ACC112 (cell line): Measurements from ENCODE around the gene NR6A1.

Source experiments
- H2AFZ ChIP-seq: fragments of 200-600 bp; sonication (generic); one replicate; pipeline ENCODE4 v1.6.0; 2017; ENCODE audit warnings: antibody characterized with exemption, low read length; ENCODE audit not compliant: unreplicated experiment
- H3K27ac ChIP-seq: fragments of 200-600 bp; sonication (generic); 2 replicates; pipeline ENCODE4 v1.5.1; 2014; ENCODE audit warnings: low read depth, mild to moderate bottlenecking, antibody characterized with exemption, low read length, moderate library complexity
- H3K27me3 ChIP-seq: fragments of 200-600 bp; sonication (generic); 2 replicates; pipeline ENCODE4 v1.6.1; 2014; ENCODE audit warnings: mild to moderate bottlenecking, antibody characterized with exemption, low read length, moderate library complexity, mixed read lengths; ENCODE audit not compliant: insufficient read depth
- H3K36me3 ChIP-seq: fragments of 200-600 bp; sonication (generic); 2 replicates; pipeline ENCODE4 v1.6.1; 2016; ENCODE audit warnings: mild to moderate bottlenecking, antibody characterized with exemption, low read length, moderate library complexity, mixed read lengths; ENCODE audit not compliant: insufficient read depth
- H3K4me1 ChIP-seq: fragments of 200-600 bp; sonication (generic); one replicate; pipeline ENCODE4 v1.6.1; 2016; ENCODE audit warnings: low read length, mixed read lengths; ENCODE audit not compliant: insufficient read depth, unreplicated experiment, control insufficient read depth
- H3K4me3 ChIP-seq: fragments of 200-600 bp; sonication (generic); 2 replicates; pipeline ENCODE4 v1.5.1; 2014; ENCODE audit warnings: mild to moderate bottlenecking, low read depth, low read length
- H3K79me2 ChIP-seq: fragments of 200-600 bp; sonication (generic); one replicate; pipeline ENCODE4 v1.6.0; 2016; ENCODE audit warnings: low read length; ENCODE audit not compliant: control insufficient read depth, unreplicated experiment, insufficient read depth

Gene NR6A1

DNA sequence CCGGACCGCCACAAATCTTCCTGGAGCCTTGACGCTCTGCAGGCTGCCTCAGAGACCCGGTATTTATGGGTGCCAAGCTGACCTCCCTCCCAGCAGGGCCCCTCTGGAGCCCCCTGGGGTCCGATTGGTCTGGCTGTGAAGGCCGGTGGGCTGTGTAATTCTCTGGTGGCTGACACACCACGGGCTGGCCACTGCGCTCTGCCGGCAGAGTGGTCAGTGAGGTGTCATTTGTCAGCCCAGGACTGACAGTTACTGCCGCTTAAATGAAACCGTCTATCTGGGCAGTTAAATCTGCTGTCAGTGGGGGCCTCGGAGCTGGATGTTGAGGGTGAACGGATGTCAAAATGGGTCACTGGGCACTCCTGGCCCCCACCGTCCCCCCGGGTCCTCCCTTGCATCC, 274.6 kb downstream of the NR6A1 start:
- H3K27ac ChIP-seq, result no peak overlapping the region
- no peaks in the 10 kb centered on the region for H3K36me3 ChIP-seq
- no peaks in the 10 kb centered on the region for H3K79me2 ChIP-seq
- peaks cover 24% of the 10 kb centered on the region for H3K27me3 ChIP-seq
- no peak overlapping the region for H3K4me3 ChIP-seq
- no peaks in the 10 kb centered on the region for H3K4me1 ChIP-seq
- H2AFZ ChIP-seq, result no peak overlapping the region

GRCh38 chr9:124496075-124496449, 275.0 kb downstream of the NR6A1 start:
- H2AFZ ChIP-seq, result no peak overlapping the region
- no peaks in the 10 kb centered on the region for H3K36me3 ChIP-seq
- H3K79me2 ChIP-seq, result no peaks in the 10 kb centered on the region
- H3K27me3 ChIP-seq, result peaks cover 20% of the 10 kb centered on the region
- no peaks in the 10 kb centered on the region for H3K4me1 ChIP-seq
- no peak overlapping the region for H3K4me3 ChIP-seq
- no peak overlapping the region for H3K27ac ChIP-seq

GRCh38 chr9:124495126-124496074, 275.7 kb downstream of the NR6A1 start:
- Histone ChIP-seq H3K36me3 (no peaks in the 10 kb centered on the region), H3K79me2 (no peaks in the 10 kb centered on the region), H3K4me3 (no peak overlapping the region), H3K27me3 (peaks cover 18% of the 10 kb centered on the region), H3K4me1 (no peaks in the 10 kb centered on the region), H2AFZ (no peak overlapping the region), H3K27ac (no peak overlapping the region)

DNA sequence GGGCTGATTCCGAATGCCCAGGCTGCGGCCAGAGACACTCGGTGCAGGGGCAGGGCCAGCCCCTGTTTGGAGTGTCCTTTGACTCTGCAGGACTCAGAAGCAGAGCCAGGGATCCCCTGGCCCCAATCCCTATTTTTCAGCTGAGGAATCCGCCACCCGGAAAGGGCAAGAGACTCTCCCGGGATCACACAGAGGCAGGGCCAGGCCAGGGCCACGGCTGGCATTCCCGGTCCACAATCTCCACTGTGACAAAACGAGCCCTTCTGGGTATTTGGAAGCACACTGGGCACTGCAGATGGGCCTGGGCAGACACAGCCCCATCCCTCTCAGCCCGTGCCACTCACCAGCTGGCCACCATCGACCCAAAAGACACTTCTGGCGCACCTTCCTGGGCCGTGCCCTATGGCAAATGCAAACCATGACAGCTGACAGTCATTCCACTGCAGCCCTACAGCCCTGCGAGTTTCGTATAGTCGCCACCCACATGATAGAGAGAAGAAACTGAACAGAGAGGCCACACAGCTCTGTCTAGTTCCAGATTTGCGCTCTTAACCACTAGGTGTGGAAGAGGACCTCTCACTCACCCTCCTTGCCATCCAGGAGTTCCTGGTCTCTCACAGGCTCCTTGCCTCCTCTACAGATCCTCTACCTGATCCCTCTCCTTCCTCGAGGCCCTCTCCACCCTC, 277.2 kb downstream of the NR6A1 start:
- H3K27me3 ChIP-seq, result peaks cover 12% of the 10 kb centered on the region
- H3K79me2 ChIP-seq, result no peaks in the 10 kb centered on the region
- H3K4me3 ChIP-seq, result no peak overlapping the region
- H3K4me1 ChIP-seq, result no peaks in the 10 kb centered on the region
- no peak overlapping the region for H2AFZ ChIP-seq
- H3K36me3 ChIP-seq, result no peaks in the 10 kb centered on the region
- H3K27ac ChIP-seq, result no peak overlapping the region

DNA sequence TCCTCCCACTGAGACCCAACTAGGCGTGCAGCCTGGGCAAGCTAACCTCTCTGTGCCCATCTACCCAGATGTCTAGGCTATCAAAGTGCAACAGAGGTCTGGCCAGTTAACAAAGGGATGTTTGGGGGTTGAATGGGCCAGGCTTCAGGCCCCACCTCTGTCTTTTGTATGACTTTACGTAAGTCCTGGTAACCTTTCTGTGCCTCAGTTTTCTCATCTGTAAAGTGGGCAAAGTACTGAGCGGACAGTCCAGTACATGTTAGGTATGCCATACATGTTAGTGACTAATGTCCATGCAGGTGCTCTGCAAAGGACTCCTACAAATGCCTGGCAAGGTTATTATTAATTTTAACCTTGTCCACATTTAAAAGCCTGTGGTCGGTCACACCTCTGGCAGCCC, 277.9 kb downstream of the NR6A1 start:
- Histone ChIP-seq H3K36me3 (no peaks in the 10 kb centered on the region), H3K4me3 (no peak overlapping the region), H3K27ac (no peak overlapping the region), H3K79me2 (no peaks in the 10 kb centered on the region), H3K27me3 (peaks cover 16% of the 10 kb centered on the region), H3K4me1 (no peaks in the 10 kb centered on the region), H2AFZ (no peak overlapping the region)

DNA sequence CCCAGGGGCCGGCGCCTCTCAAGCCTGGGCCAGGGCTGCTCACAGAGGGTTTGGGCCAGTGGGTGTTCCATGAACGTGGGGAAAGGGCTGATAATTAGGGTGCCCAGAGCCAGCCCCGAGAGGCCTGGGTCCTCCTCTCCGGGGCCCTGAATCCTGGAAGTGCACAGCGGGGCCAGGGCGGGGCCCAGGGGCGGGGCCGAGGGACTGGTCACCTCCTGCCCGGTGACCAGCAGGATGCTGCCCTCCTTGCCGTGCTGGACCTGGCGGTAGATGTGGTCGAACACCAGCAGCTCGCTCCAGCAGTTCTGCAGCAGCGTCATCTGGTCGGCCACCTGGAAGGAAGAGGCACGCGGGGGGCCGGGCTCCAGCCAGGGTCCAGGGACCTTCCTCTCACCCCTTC, 278.3 kb downstream of the NR6A1 start:
- Histone ChIP-seq H3K36me3 (no peaks in the 10 kb centered on the region), H3K27ac (no peak overlapping the region), H2AFZ (no peak overlapping the region), H3K79me2 (no peaks in the 10 kb centered on the region), H3K4me1 (no peaks in the 10 kb centered on the region), H3K4me3 (no peak overlapping the region), H3K27me3 (peaks cover 14% of the 10 kb centered on the region)

DNA sequence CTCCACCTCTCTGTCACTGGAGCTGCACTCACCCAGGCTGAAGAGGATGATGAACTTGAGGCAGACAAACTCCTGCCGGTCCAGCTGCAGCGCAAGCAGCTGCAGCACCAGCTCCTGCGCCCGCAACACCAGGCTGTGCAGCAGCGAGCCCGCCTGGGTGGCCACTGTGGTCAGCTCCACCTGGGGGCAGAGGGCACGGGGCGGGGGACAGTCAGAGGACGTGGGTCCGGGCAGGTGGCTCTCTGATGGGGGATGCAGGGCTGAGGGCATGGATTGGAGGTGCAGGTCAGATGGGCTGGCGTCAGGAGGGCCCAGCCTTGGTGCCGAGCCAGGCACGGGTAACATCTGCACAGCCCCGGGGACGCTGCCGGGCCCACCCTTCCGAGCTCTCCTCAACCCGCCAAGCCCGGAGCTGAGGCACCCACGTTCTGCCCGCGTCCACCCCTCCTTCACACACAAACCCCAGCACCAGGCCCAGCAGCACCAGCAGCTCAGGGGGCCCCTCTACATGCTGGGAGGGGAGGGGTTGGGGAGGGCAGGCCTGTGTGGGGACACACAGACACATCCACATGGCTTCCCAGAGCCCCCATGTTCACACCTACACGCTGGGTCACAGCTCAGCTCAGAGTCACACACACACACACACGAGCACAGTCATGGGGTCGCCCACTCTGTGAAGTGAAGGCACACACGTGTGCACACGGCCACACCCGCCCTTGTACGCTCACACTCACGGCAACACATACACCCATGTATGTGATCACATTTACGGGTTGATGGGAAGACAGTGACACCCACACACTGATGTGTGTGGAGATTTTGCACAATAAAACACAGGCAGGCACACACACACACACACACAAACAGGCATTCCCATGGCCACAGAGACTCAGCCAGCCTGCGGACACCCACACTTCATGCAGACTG, 279.8 kb downstream of the NR6A1 start:
- Histone ChIP-seq H3K4me1 (no peaks in the 10 kb centered on the region), H3K27me3 (peaks cover 28% of the 10 kb centered on the region), H3K79me2 (no peaks in the 10 kb centered on the region), H3K27ac (no peak overlapping the region), H2AFZ (no peak overlapping the region), H3K4me3 (no peak overlapping the region), H3K36me3 (no peaks in the 10 kb centered on the region)

GRCh38 chr9:124490004-124490403, 281.1 kb downstream of the NR6A1 start:
- H3K79me2 ChIP-seq, result no peaks in the 10 kb centered on the region
- no peak overlapping the region for H2AFZ ChIP-seq
- H3K27ac ChIP-seq, result no peak overlapping the region
- no peak overlapping the region for H3K4me3 ChIP-seq
- peaks cover 41% of the 10 kb centered on the region for H3K27me3 ChIP-seq
- H3K4me1 ChIP-seq, result no peaks in the 10 kb centered on the region
- H3K36me3 ChIP-seq, result no peaks in the 10 kb centered on the region

DNA sequence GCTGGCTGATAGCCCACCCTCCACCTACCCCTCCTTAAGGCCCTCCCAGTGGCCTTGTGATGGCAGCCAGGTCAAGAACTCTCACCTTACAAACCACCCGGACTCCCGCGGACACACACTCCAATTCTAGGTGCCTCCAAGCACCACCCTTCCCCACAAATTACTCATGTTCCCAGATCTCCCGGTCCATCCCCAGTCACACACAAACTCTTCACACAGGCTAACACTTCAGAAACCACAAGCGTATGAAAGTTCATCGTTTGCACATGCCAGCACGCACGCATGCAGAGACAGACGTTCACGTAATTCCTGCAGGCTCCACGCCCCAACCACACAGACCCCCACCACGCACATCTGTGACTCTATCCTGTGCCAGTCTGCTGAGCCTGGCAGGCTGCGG, 281.9 kb downstream of the NR6A1 start:
- H3K4me3 ChIP-seq, result no peak overlapping the region
- no peaks in the 10 kb centered on the region for H3K4me1 ChIP-seq
- H3K27me3 ChIP-seq, result peaks cover 43% of the 10 kb centered on the region
- H3K36me3 ChIP-seq, result no peaks in the 10 kb centered on the region
- no peak overlapping the region for H2AFZ ChIP-seq
- H3K27ac ChIP-seq, result no peak overlapping the region
- no peaks in the 10 kb centered on the region for H3K79me2 ChIP-seq

DNA sequence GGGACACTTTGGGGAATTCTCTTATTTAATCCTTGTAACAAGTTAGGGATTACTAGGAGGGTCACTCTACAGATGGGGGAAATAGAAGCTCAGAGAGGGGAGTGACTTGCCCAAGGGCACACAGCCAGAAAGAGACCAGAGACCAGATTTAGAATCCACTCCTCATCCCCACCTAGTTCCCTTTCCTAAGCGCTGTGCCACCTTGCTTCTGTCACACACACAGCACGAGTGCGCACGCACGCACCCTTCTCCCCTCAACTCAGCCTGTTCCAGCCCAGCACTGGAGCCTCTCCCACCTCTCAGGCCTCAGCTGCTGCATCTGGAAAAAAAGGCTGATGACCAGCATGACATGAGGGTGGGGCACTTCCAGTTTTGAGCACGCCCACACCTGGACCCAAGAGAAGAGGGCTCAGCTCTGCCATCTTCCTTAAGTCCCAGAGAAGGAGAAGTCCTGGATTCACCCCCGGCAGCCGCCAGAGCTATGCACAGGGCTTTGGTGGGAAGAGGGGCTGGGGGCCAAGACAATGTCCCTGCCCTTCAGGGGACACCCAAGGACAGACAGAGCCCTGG, 282.4 kb downstream of the NR6A1 start:
- Histone ChIP-seq H3K27me3 (peaks cover 45% of the 10 kb centered on the region), H3K79me2 (no peaks in the 10 kb centered on the region), H3K4me3 (no peak overlapping the region), H3K36me3 (no peaks in the 10 kb centered on the region), H3K27ac (no peak overlapping the region), H3K4me1 (no peaks in the 10 kb centered on the region), H2AFZ (no peak overlapping the region)
